ENCODE measurements around the gene NBPF9.
"Not testable (repeated sequence)": the region's sequence is repeated elsewhere in the genome, so short reads cannot be mapped to it uniquely, and the experiment has no call there.

NBPF9 gene

GRCh38 chr1:149009761-149010160 is 93.6 kb downstream of the NBPF9 start:
- not testable (repeated sequence) for DNase-seq

- not testable (repeated sequence) for DNase-seq
Observed at GRCh38 chr1:149008769-149009168, 94.6 kb downstream of the NBPF9 start.

GRCh38 chr1:149008326-149008725 is 95.0 kb downstream of the NBPF9 start:
- DNase-seq = not testable (repeated sequence)
